Measurements from ENCODE around the gene KCNV2.

GRCh38 chr9:2693056-2693455 lies 24.3 kb upstream of the KCNV2 start:
- no peak for TF ChIP-seq CTCF (IDR thresholded peaks at IDR 0.05; ENCODE audit: low read length)
- TF ChIP-seq EZH2 (optimal IDR thresholded peaks at IDR 0.05; ENCODE audit: low read depth, low read length): no peak
- TF ChIP-seq EZH2phosphoT487 (IDR thresholded peaks at IDR 0.05; ENCODE audit: low read length): no peak
